GM12892 (cell line): ENCODE results near the gene IVD.

Experiments
- DNase-seq: peaks from one replicate; pipeline ENCODE4 v3.0.0; 2011; ENCODE audit not compliant: insufficient read length
- FAIRE-seq: peaks from 2 replicates; lab custom pipeline; 2011; peaks lifted over from hg19 to GRCh38; lab: Jason Lieb, UNC
- POLR2A ChIP-seq: IDR thresholded peaks from 2 replicates; pipeline ENCODE4 v1.6.1; 2011; ENCODE audit warnings: low read depth, low read length, control low read depth
- POLR2AphosphoS5 ChIP-seq: IDR thresholded peaks from 2 replicates; pipeline ENCODE4 v1.6.1; 2011; ENCODE audit warnings: low read depth, low read length, control low read depth
- TAF1 ChIP-seq: IDR thresholded peaks from 2 replicates; pipeline ENCODE4 v1.6.1; 2011; ENCODE audit warnings: low read depth, mild to moderate bottlenecking, control low read depth, low read length, borderline replicate concordance

IVD gene

DNA sequence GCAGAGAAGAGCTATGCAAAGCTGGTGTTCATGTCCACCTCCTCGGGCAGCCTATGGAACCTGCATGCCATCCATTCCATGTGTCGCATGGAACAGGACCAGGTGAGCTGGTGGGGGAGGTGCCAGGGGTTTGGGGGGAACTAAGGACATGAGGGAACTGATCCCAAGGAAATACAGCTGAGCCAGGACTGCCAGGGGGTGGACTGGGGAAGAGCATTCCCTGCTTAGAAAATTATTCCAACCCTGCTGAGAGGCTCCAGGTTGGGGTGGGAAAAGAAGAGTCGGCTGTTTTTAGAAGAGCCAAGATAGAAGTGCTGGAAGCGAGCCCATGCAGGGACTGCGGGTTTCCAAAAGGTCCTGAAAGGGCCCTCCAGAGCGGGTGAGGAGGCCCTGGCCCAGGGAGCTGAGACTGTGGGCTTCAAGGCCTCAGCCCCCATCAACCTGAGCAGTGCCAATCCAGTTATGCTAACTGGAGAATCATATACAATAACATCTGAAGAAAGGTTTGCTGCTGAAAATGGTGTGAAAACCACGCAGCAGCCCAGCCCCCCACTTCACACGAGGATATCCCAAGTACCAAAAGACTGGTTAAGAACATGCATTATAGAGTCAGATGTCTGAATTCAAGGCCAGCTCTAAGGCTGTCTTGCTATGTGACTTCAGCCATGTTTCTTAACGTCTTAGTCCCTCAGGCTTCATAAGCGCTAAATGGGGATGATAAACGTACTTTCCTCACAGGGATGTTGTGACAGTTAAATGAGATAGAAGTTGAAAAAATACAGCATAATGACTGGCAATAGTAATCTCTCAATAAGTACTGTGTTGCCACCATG lies 39.8 kb upstream of the IVD start:
- TF ChIP-seq TAF1 = no peak
- TF ChIP-seq POLR2AphosphoS5 = no peak
- TF ChIP-seq POLR2A = no peak
- no peak for DNase-seq
- FAIRE-seq = no peak

DNA sequence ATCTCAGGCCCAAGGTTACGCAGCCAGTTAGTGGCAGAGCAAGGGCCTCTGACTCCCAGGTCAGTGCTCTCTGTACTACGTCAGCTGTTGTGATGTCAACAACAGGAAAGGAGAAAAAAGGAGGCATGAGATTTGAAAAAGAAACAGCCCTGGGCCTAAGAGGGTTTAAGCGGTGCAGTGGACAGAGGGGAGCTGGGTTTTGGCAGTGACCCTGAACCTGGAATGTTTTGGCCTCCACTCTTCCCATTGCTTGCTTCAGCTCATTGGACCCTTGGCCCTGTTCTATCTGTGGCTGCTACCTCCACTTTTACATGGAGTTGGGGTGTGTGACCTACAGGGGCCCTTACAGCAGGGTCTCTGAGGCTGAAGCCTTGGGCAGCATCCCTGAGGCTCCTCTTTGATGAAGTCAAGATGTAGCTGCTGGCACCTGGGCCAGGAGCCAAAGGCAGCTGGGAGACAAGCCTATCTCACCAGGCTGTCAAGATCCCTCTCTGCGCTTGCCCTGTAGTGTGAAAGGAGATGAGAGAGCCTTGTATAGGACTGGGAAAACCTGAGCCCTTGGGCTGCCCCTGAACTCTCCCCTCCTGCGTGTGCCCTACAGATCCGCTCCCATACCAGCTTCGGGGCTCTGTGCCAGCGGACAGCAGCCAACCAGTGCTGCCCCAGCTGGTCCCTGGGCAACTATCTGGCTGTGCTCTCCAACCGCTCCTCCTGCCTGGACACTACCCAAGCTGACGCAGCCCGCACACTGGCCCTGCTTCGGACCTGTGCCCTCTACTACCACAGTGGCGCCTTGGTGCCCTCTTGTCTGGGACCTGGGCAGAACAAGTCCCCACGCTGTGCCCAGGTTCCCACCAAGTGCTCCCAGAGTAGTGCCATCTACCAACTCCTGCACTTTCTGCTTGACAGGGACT lies 38.9 kb upstream of the IVD start:
- FAIRE-seq (no peak), DNase-seq (no peak)
- TF ChIP-seq POLR2AphosphoS5 = no peak
- TF ChIP-seq TAF1 = no peak
- no peak for TF ChIP-seq POLR2A

DNA sequence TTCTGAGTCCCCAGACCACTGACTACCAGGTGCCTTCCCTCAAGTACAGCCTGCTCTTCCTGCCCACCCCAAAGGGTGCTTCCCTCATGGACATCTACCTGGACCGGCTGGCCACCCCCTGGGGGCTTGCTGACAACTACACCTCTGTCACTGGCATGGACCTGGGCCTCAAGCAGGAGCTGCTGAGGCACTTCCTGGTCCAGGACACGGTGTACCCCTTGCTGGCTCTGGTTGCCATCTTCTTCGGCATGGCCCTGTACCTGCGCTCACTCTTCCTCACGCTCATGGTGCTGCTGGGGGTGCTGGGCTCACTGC lies 38.3 kb upstream of the IVD start:
- FAIRE-seq = no peak
- DNase-seq = no peak
- no peak for TF ChIP-seq POLR2A
- no peak for TF ChIP-seq POLR2AphosphoS5
- TF ChIP-seq TAF1 = no peak

DNA sequence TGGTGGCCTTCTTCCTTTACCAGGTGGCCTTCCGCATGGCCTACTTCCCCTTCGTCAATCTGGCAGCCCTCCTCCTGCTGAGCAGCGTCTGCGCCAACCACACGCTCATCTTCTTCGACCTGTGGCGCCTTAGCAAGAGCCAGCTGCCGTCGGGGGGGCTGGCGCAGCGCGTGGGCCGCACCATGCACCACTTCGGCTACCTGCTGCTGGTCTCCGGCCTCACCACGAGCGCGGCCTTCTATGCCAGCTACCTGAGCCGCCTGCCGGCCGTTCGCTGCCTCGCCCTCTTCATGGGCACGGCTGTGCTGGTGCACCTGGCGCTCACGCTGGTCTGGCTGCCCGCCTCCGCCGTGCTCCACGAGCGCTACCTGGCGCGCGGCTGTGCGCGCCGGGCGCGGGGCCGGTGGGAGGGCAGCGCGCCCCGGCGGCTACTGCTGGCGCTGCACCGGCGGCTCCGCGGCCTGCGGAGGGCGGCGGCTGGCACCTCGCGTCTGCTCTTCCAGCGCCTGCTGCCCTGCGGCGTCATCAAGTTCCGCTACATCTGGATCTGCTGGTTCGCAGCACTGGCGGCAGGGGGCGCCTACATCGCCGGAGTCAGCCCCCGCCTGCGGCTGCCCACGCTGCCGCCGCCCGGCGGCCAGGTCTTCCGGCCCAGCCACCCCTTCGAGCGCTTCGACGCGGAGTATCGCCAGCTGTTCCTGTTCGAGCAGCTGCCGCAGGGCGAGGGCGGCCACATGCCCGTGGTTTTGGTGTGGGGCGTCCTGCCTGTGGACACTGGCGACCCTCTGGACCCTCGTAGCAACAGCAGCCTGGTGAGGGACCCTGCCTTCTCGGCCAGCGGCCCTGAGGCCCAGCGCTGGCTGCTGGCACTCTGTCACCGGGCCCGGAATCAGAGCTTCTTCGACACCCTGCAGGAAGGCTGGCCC lies 37.6 kb upstream of the IVD start:
- peak; percentile 90 for FAIRE-seq
- TF ChIP-seq POLR2A = no peak
- DNase-seq = peak; percentile 92

DNA sequence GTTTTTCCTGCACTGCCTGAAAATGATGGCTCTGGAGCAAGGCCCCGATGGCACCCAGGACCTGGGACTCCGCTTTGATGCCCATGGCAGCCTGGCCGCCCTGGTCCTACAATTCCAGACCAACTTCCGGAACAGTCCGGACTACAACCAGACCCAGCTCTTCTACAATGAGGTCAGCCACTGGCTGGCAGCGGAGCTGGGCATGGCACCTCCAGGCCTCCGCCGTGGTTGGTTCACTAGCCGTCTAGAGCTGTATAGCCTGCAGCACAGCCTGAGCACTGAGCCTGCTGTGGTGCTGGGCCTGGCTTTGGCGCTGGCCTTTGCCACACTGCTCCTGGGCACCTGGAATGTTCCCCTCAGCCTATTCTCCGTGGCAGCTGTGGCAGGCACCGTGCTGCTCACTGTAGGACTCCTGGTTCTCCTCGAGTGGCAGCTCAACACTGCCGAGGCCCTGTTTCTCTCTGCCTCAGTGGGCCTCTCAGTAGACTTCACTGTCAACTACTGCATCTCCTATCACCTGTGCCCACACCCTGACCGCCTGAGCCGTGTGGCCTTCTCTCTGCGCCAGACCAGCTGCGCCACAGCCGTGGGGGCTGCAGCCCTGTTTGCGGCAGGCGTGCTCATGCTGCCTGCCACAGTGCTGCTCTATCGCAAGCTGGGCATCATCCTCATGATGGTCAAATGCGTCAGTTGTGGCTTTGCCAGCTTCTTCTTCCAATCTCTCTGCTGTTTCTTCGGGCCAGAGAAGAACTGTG lies 36.7 kb upstream of the IVD start:
- FAIRE-seq (no peak), DNase-seq (no peak)
- TF ChIP-seq POLR2A (no peak), TAF1 (no peak), POLR2AphosphoS5 (no peak)

DNA sequence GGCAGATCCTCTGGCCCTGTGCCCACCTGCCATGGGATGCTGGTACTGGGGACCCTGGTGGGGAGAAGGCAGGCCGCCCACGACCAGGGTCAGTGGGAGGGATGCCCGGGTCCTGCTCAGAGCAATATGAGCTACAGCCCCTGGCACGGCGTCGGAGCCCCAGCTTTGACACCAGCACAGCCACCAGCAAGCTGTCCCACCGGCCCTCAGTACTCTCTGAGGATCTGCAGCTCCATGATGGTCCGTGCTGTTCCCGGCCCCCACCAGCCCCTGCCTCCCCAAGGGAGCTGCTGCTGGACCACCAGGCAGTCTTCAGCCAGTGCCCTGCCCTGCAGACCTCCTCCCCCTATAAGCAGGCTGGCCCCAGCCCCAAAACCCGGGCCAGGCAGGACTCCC lies 36.1 kb upstream of the IVD start:
- FAIRE-seq (no peak), DNase-seq (no peak)
- TF ChIP-seq POLR2A = no peak
- TF ChIP-seq POLR2AphosphoS5 = no peak

DNA sequence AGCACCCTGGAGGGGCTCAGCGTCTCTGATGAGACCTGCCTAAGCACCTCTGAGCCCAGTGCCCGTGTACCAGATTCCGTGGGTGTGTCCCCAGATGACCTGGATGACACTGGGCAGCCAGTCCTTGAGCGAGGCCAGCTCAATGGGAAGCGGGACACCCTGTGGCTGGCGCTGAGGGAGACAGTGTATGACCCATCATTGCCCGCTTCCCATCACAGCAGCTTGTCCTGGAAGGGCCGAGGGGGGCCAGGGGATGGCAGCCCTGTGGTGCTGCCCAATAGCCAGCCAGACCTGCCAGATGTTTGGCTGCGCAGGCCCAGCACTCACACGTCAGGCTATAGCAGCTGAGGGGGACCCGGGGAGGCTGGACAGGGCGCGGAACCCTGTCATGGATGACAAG lies 35.6 kb upstream of the IVD start:
- DNase-seq (no peak), FAIRE-seq (no peak)
- TF ChIP-seq POLR2A (no peak), POLR2AphosphoS5 (no peak), TAF1 (no peak)

DNA sequence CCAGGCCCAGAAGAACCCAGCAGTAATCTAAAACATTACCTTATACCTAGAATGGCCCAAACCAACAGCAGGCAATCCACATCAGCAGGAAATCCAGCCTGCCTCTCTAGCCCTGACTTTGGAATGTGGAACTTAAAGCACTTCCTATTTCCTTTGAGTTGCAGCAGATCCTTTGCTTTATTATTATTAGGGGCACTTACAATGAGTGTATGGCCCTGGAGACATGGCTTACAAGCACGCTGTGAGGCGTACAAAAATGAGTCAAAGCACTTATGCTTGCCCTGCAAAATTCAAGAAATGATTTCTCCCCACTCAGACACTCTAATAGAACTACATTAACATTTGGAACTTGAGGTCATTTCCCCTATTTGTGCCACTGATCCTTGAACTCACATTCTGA lies 32.6 kb upstream of the IVD start:
- DNase-seq = no peak
- FAIRE-seq = no peak
- TF ChIP-seq POLR2A = no peak
- TF ChIP-seq TAF1 = no peak
- no peak for TF ChIP-seq POLR2AphosphoS5

DNA sequence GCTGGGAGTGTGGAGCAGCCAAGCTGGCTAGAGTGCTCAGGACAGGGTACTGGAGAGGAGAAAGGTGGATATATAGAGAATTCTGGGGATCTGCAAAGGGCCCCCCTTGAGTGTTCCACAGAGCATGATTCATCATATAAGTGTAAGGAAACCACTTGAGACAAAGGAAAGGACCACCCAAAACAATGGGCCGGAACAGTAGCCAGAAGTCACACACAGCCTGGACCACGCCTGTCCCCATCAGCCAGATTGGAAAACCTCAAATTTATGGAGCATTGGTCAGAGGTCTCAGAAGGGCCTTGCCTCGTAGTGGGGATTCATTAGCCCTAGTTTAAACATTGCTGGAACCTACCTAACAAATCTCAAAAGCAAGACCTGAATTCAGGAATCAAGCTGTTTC lies 28.0 kb upstream of the IVD start:
- no peak for FAIRE-seq
- TF ChIP-seq POLR2A (no peak), POLR2AphosphoS5 (no peak), TAF1 (no peak)
- no peak for DNase-seq

DNA sequence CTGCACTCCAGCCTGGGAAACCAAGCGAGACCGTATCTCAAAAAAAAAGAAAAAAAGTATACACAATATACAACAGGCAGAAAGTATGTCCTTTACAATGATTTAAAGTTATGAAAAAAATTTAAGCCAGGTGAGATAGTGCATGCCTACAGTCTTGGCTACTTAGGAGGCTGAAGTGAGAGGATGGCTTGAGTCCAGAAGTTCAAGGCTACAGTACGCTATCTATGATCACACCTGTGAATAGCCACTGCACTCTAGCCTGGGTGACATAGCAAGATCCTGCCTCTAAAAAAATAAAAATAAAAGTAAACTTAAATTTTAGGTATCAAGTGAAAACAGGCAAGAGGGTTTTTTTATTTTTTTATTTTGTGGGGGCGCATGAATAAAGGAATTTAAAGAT lies 26.2 kb upstream of the IVD start:
- DNase-seq = no peak
- TF ChIP-seq POLR2AphosphoS5 (no peak), TAF1 (no peak), POLR2A (no peak)
- FAIRE-seq = no peak
